ENCODE measurements around the gene AFF3. TPM values are rescaled to one million over a fixed set of nuclear protein-coding genes. Genes with fewer than 3 reads are reported as not detected.

Gene AFF3
- total and polyA plus RNA-seq, 2 of the 13 experiments (the other 11 are each of a cell fraction or from before 2014, with no cell fraction given): not detected

DNA sequence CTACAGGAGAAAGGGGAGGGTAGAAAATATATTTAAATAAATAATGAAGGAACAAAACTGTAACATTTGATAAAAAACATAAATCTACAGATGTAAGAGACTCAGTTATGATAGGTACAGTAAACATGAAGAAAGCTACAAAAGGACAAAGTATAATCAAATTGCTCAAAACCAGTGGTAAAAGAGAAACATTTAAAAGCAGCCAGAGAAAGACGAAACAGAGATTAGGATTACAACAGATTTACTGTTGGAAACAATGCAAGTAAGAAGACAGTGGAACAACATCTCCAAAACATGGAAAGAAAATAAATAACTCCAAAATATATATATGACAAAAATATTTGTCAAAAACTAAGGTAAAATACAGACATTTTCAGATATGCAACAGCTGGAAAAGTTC lies 344.9 kb downstream of the AFF3 start:
- BruUV-seq (replicated peaks): no TSS peak
- POLR2A ChIA-PET: no interaction called here
- FAIRE-seq: no peak

GRCh38 chr2:99794414-99794813 lies 348.0 kb downstream of the AFF3 start:
- CTCF ChIA-PET (ENCODE audit: low intra/inter-chr PET ratio, low total read pairs): no interaction called here
- Histone ChIP-seq H3K4me1 (ENCODE audit: insufficient read depth, low read length) (no peaks in the 10 kb centered on the region), H3K4me2 (ENCODE audit: low read depth, low read length) (no peak overlapping the region), H3K27ac (ENCODE audit: extremely low read length, insufficient read depth, low read length) (no peak overlapping the region), H3K4me3 (replicated peaks in 1 of 3; ENCODE audit: insufficient read depth in 1 of 3, low read depth in 2 of 3, low read length in 3 of 3) (no peak overlapping the region), H3K9me3 (ENCODE audit: low read length) (peaks cover 8% of the 10 kb centered on the region; the same call in 1 of the 2 replicates), H3K79me2 (ENCODE audit: insufficient read depth, low read length) (no peaks in the 10 kb centered on the region), H2AFZ (ENCODE audit: low read length) (no peak overlapping the region), H3K27me3 (ENCODE audit: control insufficient read depth in 1 of 2, insufficient read depth in 2 of 2, low read length in 2 of 2) (peaks cover 0 to 2% of the 10 kb centered on the region in 2 experiments; a peak in 1 of 5 replicates), H4K20me1 (ENCODE audit: insufficient read depth, low read length) (no peaks in the 10 kb centered on the region), H3K9ac (ENCODE audit: insufficient read depth, low read depth, low read length) (no peak overlapping the region), H3K36me3 (replicated peaks in 1 of 2; ENCODE audit: control insufficient read depth in 1 of 2, insufficient read depth in 2 of 2, low read length in 2 of 2) (no peaks in the 10 kb centered on the region)
- no peak for ATAC-seq
- intact Hi-C loops (cut with micrococcal nuclease; ENCODE audit: unreplicated experiment): no loop called here
- POLR2A ChIA-PET: no interaction called here
- no peak for DNase-seq (ENCODE audit: low spot score)
- in situ Hi-C loops (cut with HindIII; ENCODE audit: extremely low pct_ligation_motif_present, low pct_unique_long_range_greater_than_20kb): no loop called here
- no TSS peak for BruUV-seq (replicated peaks)
- no peak for FAIRE-seq
- TF ChIP-seq PHF8 (CRISPR knock-in tag; IDR thresholded peaks at IDR 0.05) (no peak), ZNF776 (CRISPR knock-in tag; IDR thresholded peaks at IDR 0.05) (no peak), STAG1 (CRISPR knock-in tag; IDR thresholded peaks at IDR 0.05) (no peak), ZNF274 (CRISPR knock-in tag; IDR thresholded peaks at IDR 0.05) (no peak), ZNF326 (CRISPR knock-in tag; IDR thresholded peaks at IDR 0.05; ENCODE audit: borderline replicate concordance) (no peak), DNMT3B (CRISPR knock-in tag; conservative IDR thresholded peaks at IDR 0.05) (no peak), ZNF564 (CRISPR knock-in tag; IDR thresholded peaks at IDR 0.05) (no peak), CBFB (CRISPR knock-in tag; IDR thresholded peaks at IDR 0.05) (no peak), RARG (CRISPR knock-in tag; IDR thresholded peaks at IDR 0.05; ENCODE audit: low read depth) (no peak), ZNF747 (CRISPR knock-in tag; IDR thresholded peaks at IDR 0.05; ENCODE audit: borderline replicate concordance) (no peak), NCOA2 (CRISPR knock-in tag; IDR thresholded peaks at IDR 0.05) (no peak), SIX1 (CRISPR knock-in tag; IDR thresholded peaks at IDR 0.05; ENCODE audit: borderline replicate concordance) (no peak)
- TF ChIP-seq, protein P1, sequence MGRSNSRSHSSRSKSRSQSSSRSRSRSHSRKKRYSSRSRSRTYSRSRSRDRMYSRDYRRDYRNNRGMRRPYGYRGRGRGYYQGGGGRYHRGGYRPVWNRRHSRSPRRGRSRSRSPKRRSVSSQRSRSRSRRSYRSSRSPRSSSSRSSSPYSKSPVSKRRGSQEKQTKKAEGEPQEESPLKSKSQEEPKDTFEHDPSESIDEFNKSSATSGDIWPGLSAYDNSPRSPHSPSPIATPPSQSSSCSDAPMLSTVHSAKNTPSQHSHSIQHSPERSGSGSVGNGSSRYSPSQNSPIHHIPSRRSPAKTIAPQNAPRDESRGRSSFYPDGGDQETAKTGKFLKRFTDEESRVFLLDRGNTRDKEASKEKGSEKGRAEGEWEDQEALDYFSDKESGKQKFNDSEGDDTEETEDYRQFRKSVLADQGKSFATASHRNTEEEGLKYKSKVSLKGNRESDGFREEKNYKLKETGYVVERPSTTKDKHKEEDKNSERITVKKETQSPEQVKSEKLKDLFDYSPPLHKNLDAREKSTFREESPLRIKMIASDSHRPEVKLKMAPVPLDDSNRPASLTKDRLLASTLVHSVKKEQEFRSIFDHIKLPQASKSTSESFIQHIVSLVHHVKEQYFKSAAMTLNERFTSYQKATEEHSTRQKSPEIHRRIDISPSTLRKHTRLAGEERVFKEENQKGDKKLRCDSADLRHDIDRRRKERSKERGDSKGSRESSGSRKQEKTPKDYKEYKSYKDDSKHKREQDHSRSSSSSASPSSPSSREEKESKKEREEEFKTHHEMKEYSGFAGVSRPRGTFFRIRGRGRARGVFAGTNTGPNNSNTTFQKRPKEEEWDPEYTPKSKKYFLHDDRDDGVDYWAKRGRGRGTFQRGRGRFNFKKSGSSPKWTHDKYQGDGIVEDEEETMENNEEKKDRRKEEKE (IDR thresholded peaks at IDR 0.05): no peak

More for the DNA sequence above, 344.9 kb downstream of the AFF3 start:
- Histone ChIP-seq H3K9ac (ENCODE audit: insufficient read depth, low read depth, low read length) (no peak overlapping the region), H3K27ac (ENCODE audit: extremely low read length, insufficient read depth, low read length) (no peak overlapping the region), H3K79me2 (ENCODE audit: insufficient read depth, low read length) (no peaks in the 10 kb centered on the region), H3K4me2 (ENCODE audit: low read depth, low read length) (no peak overlapping the region), H4K20me1 (ENCODE audit: insufficient read depth, low read length) (no peaks in the 10 kb centered on the region), H3K36me3 (replicated peaks in 1 of 2; ENCODE audit: control insufficient read depth in 1 of 2, insufficient read depth in 2 of 2, low read length in 2 of 2) (no peaks in the 10 kb centered on the region), H2AFZ (ENCODE audit: low read length) (no peak overlapping the region), H3K4me1 (ENCODE audit: insufficient read depth, low read length) (no peaks in the 10 kb centered on the region), H3K9me3 (ENCODE audit: low read length) (peaks cover 8% of the 10 kb centered on the region; the same call in 1 of the 2 replicates), H3K4me3 (replicated peaks in 1 of 3; ENCODE audit: insufficient read depth in 1 of 3, low read depth in 2 of 3, low read length in 3 of 3) (no peak overlapping the region), H3K27me3 (ENCODE audit: control insufficient read depth in 1 of 2, insufficient read depth in 2 of 2, low read length in 2 of 2) (peaks cover 0 to 2% of the 10 kb centered on the region in 2 experiments; a peak in 1 of 5 replicates)
- DNase-seq (ENCODE audit: low spot score) (no peak), ATAC-seq (no peak)
- WGBS (ENCODE audit: low lambda C conversion rate): 17% methylated on average over 1 of the region's 1 CpG
- CTCF ChIA-PET (ENCODE audit: low intra/inter-chr PET ratio, low total read pairs): no interaction called here
- in situ Hi-C loops (cut with HindIII; ENCODE audit: extremely low pct_ligation_motif_present, low pct_unique_long_range_greater_than_20kb) (no loop called here), intact Hi-C loops (cut with micrococcal nuclease; ENCODE audit: unreplicated experiment) (no loop called here)
- TF ChIP-seq ZNF761 (CRISPR knock-in tag; conservative IDR thresholded peaks at IDR 0.05) (no peak), ZNF317 (CRISPR knock-in tag; IDR thresholded peaks at IDR 0.05) (peak; percentile 98)

Data from HepG2 (cell line).